NCI-H1105 (cell line): ENCODE data around the gene CERS1.

Source experiments
- DNase-seq: peaks from one replicate; lab custom pipeline; 2025; lab: John Stamatoyannopoulos, UW

The CERS1 gene

DNA sequence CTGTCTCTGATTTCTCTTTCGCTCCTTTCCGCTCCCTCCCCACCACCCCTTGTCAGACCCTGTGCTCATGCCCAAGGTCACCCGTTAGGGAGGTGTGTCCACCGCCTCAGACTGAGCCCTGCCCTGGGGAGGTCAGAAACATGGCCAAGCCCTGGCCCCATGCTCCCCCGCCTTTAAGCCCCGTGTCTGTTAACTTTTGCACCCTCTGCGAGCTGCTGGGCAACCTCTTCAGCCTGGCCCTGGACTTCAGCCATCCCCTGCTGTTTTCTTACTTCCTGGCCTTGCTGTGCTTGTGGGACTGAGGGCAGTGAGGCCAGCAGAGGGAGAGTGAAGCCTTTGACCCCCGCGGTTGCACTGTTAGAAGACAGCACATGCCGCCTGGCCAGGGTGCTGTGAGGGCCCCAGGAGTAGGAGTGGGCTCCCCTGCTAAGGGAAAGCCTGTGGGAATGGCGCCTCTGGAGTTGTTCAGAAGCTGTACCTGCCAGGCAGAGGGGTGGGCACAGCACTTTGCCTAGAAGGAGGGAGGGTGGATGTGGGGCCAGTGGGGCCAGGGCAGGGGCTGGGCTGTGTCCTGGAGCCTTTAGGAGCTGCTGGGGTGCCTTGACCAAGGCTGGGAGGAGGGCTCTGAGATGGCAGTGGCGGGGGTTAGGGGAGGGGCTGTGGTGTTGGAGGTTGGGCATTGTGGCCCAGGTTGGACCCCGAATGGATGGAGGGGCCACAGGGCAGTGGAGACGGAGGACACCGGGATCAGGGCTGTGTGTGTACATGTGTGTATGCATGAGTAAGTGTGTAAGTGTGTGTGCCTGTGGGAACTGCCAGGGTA lies 56.3 kb downstream of the CERS1 start:
- DNase-seq = no peak

DNA sequence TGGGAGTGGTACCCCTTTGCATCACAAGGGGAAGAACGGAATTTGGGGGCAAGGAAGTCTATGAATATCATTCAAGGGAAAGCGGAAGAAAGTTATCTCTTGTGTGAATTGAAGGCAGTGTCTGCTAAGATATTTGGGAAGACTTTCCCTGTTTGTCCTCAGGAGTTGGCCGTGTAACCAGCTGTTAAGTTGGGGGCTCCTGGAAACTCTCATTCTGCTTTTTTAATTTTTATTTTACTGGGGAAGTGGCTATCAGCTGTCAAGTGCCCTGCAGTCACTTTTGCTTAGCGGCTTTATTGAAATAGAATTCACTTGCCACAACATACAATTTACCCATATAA lies 61.3 kb downstream of the CERS1 start:
- DNase-seq = no peak

DNA sequence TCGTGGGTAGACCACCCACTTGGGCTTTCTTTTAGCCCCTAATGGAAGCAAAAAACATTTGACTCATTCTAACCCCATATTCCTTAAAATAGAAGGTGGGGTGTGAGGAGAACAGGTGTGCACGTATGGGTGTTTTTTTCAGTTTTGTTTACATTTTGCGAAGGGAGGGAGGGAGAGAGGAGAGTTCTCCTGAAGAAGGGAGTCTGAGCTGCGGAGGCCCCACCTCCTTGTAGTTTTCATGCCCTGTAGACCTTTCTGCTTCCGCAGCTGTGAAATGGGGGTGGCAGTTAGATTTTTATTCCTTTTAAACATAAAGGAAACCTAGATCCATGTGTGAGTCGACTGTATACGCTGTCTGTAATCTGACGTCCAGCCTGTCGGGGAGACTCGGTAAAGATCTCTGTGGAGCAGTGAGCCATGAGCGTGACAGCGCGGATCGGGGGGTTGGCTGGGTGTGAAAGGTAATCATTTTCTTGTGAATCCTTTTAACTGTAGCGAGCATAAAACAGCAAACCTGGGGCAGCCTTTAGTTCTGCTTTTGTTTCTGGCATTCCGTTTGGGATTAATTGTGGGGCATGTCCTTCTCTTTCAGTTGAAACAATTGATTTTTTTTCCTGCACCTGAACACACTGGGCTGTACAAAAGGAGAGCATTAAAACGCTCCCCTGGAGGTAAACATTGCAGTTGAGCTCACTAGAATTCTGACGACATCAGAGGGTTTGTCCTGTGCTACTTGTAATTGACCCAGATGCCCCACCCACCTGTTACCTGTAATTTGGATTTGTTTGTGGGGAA lies 61.9 kb downstream of the CERS1 start:
- peak; percentile 13 for DNase-seq

DNA sequence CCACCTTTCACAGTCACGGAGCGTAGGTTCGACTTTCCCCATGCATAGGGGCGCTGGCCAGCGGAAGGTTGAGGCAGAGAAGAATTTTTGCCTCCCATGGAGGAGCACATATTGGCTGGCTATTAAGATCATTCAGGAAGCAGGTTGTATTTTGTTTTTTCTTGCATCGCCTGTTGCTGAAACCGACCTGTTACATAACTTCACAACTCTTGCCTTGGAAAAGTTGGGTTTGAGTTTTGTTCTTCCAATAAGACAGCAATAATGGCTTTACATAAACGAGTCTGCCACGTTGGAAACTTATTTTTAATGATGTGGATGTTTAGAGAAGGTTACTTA lies 62.8 kb downstream of the CERS1 start:
- no peak for DNase-seq

DNA sequence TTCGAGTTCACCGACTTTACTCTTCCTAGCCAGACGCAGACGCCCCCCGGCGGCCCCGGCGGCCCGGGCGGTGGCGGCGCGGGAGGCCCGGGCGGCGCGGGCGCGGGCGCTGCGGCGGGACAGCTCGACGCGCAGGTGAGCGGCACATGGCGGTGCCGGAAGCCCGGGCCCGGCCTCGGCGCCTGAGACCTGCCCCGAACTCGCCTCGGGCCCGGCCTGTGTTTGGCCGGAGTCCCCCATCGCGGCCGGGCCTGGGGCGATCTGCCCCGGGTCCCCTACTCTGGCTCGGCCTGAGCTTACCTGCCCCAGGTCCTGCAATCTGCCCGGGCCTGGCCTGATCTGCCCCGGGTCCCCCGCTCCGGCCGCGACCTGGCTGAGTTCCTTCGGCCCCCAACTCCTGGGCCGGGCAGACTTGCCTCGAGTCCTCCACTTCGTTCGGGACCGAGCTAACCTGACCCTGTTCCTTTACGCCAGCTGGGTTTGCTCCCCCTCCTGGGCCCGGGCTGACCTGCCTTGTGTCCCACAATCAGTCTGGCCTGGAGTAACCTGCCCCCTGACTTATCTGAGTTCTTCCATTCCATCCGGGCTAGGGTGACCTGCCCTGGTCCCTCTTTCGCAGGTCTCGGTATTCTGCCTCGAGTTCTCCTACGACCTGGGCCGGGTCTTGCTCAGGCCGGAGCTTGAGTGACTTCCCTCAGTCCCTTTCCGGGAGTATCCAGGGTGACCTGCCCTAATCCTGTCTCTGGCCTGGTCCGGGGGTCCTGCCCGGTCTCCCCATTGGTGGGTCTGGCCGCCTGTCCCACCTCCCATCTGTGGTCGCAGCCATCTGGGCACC lies 63.4 kb downstream of the CERS1 start:
- no peak for DNase-seq

DNA sequence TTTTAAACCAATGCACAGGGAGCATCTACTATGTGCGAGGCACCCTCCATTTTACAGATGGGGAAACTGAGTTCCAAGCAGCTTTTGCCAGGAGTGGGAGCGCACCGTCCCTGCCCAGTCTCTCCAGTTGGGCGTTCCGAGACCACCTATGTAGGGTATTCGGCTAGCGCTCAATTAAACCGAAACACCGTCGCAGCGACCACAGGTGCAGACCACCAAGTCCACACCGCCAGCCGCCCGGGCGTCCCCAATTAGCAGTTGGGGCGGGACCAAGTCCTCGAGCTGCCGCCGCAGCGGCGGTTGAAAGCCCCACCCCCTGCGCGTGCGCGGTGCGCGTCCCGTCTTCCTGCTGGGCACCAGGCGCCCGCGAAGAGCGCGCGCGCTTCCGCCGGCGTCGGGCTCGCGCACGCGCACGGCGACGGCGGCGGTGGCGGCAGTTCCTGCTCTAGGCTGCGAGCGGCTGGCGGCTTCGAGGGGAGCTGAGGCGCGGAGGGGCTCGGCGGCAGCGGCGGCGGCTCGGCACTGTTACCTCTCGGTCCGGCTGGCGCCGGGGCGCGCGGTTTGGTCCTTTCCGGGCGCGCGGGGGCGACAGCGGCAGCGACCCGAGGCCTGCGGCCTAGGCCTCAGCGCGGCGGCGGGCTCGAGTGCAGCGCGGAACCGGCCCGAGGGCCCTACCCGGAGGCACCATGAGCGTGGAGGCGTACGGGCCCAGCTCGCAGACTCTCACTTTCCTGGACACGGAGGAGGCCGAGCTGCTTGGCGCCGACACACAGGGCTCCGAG lies 64.2 kb downstream of the CERS1 start, which contains the start of gene UPF1:
UPF1 (plus strand) TSS at position 436 of the 782 bp plus-strand sequence; CDS start at position 687, 251 bp downstream.
- peak; percentile 93 for DNase-seq

DNA sequence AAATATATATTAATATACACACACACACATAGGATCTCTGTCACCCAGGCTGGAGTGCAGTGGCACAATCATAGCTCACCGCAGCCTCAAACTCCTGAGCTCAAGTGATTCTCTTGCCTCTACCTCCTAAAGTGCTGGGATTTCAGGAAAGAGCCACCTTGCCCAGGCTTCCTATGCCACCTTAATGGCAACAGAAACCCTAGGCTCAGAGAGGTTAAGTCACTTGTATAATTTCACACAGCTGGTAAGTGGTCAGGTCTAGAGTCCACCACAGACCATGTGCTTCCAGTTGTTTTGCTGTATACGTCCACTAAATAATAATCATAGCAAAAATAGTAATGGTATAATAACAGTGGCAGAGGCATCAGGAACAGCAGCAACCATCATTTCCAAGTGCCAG lies 65.5 kb downstream of the CERS1 start:
- DNase-seq = no peak

DNA sequence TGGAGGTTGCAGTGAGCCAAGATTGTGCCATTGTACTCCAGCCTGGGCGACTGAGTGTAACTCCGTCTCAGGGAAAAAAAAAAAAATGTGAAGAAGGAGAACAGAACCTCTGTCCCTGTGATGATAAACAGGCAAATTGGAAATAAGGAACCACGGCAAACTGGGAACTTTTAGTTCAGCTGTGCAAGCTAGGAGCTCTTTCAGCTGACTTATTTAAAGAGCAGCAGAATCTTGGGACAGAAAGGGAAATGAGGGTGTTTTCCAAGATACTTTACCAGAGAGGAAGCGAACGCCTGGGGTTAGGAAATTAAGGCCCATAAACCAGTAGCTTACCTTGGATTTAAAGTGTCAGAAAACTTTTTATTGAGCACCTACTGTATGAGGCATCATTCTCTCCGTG lies 67.2 kb downstream of the CERS1 start:
- no peak for DNase-seq
